Astrocyte of the hippocampus (primary cell): ENCODE results near the gene MTG1.

Experiments used
- DNase-seq: peaks from one replicate; pipeline ENCODE4 v3.0.0; 2011; ENCODE audit warnings: low read depth, low spot score

Gene MTG1

GRCh38 chr10:133394064-133394663, at the start of gene MTG1:
MTG1 (plus strand) TSS chr10:133394157; CDS start chr10:133394221, 64 bp downstream.
- DNase-seq = peak; percentile 98

- DNase-seq = no peak
Measured at GRCh38 chr10:133344236-133344635, 49.7 kb upstream of the MTG1 start.

DNA sequence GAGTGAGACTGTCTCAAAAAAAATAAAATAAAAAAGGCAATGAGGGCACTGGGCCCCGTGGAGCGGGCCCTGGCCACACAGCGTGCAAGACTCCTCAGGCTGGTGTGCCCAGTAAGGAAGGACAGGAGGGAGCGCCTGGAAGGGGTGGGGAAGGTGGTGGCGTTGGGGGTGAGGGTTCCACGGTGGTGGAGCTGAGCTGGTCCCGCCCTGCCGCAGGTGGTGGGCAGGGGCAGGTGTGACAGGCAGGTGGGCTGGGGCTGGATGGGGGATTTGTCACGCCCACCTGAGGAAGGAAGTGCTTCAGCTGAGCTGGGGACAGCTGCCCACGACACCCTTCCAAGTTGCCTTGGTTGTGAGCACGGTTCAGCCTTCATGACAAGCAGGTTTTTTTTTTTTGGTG, 47.5 kb upstream of the MTG1 start:
- DNase-seq = no peak

- DNase-seq = no peak
Measured at GRCh38 chr10:133347710-133348517, 46.0 kb upstream of the MTG1 start.

DNA sequence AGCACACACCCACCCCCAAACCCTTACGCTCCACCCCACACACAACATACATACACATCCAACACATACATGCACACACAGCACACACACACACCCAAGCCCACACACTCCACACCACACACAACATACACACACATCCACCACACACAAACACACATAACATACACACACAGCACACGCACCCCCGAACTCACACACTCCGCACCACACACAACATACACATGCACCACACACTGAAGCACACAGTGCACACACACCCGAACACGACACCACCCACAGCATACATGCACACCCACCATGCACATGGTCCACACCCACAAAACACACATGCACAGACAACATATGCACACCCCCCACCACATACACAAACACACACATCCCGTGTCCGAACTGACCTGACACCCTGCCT, 44.8 kb upstream of the MTG1 start:
- no peak for DNase-seq

GRCh38 chr10:133349577-133350011, 44.4 kb upstream of the MTG1 start:
- DNase-seq = no peak

DNA sequence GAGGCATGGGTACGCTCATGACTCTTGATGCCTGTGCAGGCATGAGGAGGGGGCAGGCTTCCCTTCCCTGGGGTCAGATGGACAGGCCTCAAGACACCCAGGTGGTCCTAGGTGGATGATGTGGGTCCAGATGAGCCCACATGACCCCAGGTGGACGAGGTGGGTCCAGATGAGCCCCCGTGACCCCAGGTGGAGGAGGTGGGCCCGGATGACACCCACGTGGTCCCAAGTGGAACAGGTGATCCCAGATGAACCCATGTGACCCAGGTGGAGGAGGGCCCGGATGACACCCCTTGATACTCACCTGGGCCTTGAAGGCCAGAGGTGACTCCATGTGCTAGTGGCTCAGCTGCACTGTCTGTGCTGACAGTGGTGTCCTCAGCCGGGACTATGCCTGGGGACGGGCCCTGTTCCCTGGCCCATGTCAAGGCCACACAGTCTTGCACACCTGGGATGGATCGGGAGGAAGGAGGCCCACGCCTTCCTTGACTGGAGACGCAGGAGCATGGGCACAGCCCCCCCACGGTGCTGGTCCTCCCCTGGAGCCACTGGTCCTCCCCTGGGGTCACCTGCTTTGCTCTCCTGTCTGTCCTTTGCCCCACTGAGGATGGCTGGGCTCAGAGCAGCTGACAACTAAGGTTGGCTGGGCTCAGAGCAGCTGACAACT, 43.5 kb upstream of the MTG1 start:
- DNase-seq = no peak

DNA sequence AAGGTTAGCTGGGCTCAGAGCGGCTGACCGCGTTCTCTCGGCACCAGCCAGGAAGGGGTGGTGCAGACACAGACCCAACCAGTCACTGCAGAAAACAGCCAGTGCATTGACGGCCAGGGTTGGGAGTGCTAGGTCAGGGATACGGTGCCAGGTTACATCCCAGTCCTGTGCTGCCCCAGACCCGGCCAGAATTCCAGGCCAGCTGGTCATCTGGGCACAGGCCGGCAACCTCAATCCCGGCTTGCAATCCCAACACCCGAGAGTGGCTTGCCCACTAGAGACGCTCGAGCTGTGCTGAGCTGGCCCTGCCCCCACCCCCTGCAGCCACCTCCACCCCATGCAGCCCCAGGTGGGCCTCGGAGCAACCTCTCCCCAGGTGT, 43.0 kb upstream of the MTG1 start:
- no peak for DNase-seq

DNA sequence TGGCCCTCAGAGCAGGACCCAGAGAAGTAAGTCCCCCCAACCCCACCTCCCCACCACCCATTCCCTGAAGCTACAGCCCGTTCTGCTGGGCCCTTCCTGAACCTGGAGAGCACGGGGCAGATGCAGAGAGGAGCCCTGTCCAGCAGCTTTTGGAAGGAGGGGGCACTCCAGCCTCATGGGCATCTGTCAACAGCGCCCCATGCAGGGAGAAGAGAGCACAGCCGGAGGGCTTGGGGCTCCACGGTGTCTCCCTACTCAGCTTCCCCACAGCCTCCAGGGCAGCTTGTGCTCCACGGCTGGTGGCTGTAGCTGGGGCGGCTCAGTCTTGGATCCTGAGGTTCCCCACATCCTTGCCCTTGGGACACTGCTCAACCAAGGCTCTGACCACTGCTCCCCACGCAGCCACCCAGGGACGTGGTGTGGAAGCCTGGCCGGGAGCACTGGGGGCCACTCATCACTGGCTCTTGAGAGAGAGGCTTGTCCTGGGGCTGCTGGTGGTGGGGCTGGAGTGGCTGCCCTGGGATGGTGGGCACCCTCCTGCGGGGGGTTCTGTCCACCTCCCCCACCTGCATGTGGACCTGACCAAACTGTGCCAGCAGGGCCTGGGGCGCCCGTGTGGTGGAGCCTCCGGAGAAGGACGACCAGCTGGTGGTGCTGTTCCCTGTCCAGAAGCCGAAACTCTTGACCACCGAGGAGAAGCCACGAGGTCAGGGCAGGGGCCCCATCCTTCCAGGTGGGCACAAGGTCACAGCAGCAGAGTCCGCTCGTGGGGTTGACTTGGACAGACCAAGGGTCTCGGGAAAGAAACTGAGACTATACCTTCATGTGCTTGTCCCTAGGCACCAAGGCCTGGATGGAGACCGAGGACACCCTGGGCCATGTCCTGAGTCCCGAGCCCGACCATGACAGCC, 42.3 kb upstream of the MTG1 start:
- no peak for DNase-seq

DNA sequence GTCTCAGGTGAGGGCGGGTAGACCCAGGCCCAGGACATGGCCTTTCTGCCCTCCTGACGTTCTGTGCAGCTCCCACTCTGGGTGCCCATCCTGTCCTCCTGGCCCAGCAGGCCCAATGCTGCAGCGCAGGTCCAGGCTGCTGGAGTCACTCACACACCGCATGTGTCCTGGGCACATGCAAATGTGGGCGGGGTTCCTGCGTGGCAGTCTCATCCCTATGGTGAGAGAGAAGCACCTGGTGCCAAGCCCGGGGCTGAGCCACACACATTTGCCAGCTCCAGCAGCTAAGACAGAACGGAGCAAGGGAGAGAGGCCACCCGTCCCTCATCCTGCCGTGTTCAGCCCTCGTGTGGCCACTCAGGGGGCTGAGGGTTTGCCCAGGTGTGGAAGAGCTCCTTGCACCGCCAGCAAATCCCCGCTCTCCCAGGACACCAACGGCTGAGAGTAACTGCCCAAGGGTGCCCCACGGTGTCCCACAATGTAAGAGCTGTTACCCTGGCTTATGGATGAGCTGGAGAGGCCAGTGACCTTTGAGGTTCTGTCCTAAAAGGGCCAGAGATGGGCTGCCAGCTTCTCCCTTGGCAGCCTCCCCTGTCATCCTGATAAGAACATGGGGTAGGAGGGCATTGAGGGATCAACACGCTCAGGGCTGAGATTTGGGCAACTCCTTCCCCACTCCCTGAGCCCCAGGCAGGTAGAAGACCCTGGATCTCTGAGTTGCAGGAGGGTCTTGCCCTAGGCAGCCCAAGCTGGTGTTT, 40.6 kb upstream of the MTG1 start:
- DNase-seq = no peak

DNA sequence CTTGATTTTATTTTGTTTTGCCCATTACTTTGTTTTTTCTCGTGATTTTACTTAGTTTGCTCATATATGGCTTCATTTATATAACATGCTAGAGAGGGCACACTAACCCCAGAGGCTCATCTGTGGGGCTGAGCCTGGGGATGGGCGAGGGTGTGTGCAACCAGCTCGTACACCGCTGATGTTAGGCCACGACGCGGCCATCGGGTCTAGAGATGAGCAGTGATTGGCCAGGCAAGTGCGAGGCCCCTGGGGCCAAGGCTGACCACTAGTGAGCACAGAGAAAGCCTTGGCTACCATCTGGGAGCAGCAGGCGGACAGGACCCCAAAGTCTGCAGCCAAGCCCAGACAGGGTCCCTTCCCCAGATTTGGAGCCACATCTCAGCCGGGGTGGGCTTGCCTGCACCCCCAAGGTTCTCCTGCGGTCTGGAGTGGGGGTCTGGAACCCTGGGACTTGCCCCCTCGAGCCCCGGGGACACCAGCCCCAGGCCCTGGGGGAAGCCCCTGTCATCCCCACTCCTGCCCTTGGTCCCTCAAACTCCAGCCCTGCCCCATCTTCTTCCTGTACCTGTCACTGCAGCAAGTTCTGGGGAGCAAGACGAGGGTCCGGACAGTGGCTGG, 39.9 kb upstream of the MTG1 start:
- DNase-seq = no peak

DNA sequence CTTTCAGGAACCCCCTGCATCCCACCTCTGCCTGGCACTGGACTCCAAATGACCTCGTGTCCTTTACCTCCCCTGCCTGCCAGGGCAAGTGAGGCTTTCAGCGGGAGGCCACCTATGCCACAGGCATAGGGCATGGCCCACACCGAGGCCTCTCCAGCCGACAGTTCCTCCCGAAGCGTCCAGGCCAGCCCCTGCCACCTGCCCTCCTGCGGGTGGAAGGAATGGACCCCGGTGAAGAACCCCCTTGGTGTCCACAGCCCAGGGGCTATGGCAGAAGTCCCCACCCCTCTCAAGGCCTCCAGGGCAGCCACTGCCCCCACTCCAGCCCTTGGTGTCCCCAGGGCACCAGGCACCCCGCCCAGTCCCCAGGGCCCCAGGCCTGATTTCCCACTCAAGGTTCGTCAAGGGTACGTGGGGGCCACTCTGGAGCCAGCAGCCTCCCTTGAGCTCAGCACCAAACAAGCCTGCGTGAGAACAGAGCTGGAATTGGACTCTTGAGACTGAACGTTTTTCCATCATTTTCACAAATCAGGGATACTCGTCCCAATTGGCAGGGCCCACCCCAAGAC, 39.2 kb upstream of the MTG1 start:
- DNase-seq = no peak

GRCh38 chr10:133355266-133355665, 38.7 kb upstream of the MTG1 start:
- no peak for DNase-seq

DNA sequence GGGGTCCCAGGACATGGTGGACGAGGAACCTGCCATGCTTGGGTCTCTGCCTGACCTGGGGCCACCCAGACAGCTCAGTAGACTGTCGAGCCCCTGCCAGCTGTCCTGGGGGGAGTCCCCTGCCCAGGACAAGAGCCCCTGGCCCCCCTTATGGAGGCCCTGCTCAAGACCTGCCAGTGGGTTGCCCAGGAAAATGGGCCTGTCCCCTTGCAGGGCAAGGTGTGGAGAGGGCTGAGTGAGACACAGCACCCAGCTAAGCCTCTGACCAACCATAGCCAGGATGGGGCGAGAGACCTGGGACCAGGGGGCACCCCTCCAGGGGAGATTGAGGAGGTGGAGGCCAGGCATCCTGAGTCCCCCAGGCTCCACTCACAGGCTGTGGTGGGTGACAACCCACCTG, 38.0 kb upstream of the MTG1 start:
- DNase-seq = no peak

DNA sequence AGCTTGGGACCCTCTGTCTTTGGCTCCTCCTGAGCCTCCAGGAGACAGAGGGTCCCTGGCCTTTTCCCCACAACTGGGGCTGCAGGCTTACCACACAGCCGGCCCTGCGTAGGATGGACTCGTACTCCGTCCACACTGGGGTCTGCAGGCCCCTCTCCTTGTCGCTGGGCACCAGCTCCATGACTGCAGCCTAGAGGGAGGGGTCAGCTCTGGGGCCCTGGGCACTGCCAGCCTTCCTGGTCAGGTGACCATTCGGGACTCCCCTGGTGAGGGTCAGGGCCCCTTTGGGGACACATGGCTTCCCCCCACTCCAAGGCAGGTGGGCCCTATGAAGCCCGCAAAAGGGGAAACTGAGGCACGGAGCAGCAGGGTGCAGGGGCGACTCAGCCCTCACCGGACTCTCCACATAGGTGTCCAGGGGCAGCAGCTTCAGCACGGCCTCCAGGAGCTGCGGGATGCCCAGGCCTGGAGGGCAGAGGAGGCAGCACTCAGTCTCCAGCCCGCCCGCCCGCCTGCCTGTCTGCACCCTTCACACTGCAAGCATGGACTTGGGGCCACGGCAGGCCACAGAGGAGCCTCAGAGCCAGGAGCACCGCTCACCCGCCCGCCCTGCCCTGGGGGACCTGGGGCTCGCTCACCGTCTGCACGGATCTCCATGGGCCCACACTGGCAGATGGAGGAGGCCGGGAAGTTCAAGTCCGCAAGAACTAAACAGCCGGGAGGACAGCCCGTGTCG, 37.2 kb upstream of the MTG1 start:
- no peak for DNase-seq

GRCh38 chr10:133357285-133358161, 36.4 kb upstream of the MTG1 start, which contains the start of gene FUOM:
FUOM (minus strand) TSS chr10:133358019; CDS start chr10:133358007, 12 bp downstream.
- peak; percentile 81 for DNase-seq

- no peak for DNase-seq
Measured at GRCh38 chr10:133358162-133358924, 35.6 kb upstream of the MTG1 start.

- no peak for DNase-seq
Measured at GRCh38 chr10:133358925-133359310, 35.0 kb upstream of the MTG1 start.
